HG02981 (cell line): ENCODE data around the gene MALL.
"Not testable (repeated sequence)": the region's sequence is repeated elsewhere in the genome, so short reads cannot be mapped to it uniquely, and the experiment has no call there.

Experiments used
- ATAC-seq: cut with Tn5 transposase; IDR thresholded peaks from one replicate; pipeline ENCODE4 v1.9.1; 2021; ENCODE audit warnings: mild to moderate bottlenecking, moderate library complexity; ENCODE audit not compliant: unreplicated experiment

MALL gene

GRCh38 chr2:110121052-110121334 is 5.4 kb upstream of the MALL start:
- no peak for ATAC-seq

- no peak for ATAC-seq
Measured at GRCh38 chr2:110120171-110121051, 4.8 kb upstream of the MALL start.

DNA sequence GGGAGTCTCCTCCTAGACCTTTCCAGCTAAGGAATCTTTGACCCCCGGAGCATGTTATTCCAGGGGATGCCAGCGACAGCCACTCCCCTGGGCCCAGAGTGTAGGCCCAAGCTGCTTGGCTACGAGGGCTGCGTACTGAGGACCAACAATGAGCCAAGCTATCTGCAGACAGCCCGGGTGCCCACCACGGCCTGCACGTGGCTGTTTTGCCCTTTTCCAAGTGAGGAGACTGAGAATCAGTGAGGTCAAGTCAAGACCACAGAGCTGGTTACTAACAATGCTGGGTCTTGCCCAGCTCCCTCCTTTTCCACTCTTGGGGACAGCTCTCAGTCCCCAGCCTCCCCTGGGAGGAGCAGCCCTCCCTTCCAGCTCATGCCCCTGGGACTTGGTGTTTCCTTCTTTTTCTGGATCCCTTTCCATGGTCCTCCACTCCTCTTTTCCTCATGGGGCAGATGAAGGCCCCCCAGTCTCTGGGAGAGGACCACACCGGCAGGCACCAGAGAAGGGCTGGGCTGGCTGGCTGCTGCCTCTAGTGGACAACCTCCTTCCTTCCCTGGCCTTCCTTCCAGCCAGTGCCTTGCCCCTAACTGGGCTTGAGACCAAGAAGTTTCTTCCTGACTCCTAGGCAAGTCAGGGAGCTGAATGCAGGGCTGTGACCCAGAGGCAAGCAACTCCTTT is 550 bp upstream of the MALL start:
- ATAC-seq, result no peak

GRCh38 chr2:110114831-110115255 is 779 bp downstream of the MALL start:
- ATAC-seq, result no peak

GRCh38 chr2:110113961-110114591 is 1.5 kb downstream of the MALL start:
- no peak for ATAC-seq

DNA sequence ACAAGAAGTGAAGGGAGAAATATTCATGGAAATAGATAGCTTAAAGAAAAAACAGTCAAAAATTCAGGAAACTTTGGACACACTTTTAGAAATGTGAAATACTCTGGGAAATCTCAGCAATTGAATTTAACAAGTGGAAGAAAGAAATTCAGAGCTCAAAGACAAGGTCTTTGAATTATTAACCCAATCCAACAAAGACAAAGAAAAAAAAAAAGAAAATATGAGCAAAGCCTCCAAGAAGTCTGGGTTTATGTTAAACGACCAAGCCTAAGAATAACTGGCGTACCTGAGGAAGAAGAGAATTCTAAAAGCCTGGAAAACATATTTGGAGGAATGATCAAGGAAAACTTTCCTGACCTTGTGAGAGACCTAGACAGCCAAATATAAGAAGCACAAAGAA is 7.3 kb downstream of the MALL start:
- not testable (repeated sequence) for ATAC-seq

DNA sequence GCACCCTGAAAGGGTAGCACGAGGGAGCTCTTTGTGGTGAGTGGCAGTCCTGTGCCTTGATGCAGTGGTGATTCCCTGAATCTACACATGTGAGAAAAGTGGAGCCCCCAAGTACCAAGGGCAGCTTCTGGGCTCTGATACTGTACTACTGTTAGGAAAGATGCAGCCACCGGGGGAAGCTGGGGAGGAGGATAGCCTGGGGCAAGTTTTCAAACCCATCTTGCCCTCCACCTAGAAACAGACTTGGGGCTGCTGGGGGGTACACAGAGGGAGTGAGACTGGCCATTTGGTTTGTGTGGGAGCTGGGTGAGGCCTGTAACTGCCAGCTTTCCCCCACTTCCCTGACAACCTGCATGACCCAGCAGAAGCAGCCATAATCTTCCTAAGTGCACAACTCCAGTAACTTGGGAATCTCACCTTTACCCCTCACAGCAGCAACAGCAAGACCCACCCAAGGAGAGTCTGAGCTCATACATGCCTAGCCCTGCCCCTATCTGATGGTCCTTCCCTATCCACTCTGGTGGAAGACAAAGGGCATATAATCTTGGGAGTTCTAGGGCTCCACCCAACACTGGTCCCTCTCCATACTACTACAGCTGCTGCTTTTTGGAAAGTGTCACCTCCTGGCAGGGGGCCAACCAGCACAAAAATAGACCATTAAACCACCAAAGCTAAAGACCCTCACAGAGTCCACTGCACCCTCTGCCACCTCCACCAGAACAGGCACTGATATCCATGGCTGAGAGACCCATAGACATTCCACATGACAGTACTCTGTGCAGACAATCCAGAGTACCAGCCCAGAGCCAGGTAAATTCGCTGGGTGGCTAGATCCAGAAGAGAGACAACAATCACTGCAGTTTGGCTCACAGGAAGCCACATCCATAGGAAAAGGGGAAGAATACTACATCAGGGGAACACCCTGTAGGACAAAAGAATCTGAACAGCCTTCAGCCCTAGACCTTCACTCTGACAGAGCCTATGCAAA is 8.2 kb downstream of the MALL start:
- no peak for ATAC-seq

- no peak for ATAC-seq
Measured at GRCh38 chr2:110106642-110107041, 9.0 kb downstream of the MALL start.

DNA sequence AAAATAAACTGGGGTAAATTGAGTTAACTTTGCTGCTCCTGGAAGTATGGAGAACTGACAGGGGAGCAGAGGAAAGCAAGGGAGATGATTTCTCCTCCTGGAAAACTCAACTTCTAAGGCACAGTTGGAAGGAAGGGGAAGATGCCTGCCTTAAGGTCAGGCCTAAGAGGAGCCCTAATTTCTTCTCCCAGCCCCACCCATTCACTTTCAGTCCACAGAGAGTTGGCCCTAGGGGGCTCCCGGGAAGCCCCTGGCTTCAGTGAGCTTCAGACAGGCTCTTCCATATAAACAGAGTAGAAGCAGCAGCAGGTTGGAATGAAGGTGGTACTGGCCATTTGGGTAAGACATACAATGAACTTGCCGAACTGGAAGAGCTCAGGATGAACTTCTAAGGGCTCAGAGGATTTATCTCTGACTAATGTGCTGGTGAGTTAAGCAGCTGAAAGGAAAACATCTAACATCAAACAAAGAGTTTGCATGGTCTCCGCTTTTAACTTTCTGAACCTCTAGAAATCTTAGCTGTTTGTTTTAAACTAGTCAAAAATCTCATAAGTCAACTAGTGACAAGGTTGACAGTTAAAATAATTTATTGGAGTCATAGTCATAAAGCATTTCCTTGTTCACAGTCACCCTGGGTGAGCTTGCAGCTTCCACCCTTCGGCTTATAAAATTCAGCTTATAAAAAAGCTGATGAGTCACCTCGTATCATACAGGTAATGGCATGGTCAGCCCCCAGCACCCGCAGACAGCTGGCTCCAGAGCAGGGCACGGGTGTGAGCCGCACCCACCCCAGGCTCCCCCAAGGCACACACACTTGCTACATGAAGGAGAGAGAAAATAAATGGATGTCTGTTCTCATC is 9.8 kb downstream of the MALL start:
- no peak for ATAC-seq

DNA sequence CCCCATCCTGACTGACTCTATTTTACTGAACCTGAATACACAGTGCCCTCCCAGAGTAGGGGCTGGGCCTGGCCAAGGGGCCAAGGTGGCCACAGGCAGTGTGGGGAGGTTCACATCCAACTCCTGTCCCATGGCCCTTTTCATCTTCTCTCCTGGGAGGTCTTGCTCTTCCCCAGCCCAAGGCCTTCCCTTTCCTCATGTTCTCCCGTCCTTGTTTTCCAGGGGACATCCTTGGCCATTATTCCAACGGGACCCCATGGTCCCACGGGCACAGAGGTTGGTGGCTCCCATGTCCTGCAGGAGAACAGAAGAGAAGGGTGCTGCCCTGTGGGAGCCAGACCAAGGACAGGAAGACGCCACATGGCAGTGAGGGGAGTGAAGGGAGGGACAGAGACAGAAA is 10.4 kb downstream of the MALL start:
- no peak for ATAC-seq

GRCh38 chr2:110104025-110104771 is 11.4 kb downstream of the MALL start:
- no peak for ATAC-seq

DNA sequence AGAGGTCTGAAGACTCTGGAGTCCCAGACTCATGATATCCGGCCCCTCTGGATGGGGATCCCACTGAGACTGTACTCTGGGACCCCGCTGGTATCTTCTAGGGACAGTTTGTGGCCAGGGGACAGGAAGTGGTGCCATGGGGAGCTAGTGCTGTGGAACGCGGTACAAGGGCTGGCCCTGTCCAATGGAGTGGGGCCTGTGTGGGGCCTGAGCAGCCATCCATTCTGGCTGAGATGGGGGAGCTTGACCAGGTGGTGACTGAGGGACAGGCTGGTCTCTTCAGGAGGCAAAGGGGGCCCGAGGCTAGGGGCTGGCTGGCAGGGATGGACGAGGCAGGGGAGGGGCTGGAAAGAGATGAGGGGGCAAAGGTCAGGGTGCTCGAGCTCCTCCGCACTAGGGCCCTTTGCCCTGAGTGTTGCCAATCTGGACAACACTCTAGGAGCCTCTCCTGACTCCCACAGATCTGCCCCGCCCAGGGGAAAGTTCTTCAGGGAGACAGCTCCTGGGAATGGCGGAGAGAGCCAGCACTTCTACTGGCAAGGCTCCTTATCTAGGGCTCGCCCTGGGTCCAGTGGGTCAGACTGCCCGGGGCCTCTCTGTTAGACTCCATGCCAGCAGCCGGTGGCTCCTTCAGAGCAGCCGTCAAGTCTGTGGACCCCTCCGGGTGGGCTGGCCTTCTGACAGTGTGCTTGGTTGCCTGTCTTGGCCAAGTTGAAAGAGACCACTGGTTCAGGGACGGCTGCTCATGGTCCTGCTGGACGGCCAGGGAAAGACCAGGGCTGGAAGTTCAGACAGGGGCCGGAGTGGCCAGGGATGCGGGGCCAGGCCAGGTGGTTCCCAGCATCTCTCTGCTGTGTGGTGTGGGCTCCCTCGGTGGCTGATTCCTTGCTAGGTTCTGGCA is 12.3 kb downstream of the MALL start:
- ATAC-seq, result no peak

DNA sequence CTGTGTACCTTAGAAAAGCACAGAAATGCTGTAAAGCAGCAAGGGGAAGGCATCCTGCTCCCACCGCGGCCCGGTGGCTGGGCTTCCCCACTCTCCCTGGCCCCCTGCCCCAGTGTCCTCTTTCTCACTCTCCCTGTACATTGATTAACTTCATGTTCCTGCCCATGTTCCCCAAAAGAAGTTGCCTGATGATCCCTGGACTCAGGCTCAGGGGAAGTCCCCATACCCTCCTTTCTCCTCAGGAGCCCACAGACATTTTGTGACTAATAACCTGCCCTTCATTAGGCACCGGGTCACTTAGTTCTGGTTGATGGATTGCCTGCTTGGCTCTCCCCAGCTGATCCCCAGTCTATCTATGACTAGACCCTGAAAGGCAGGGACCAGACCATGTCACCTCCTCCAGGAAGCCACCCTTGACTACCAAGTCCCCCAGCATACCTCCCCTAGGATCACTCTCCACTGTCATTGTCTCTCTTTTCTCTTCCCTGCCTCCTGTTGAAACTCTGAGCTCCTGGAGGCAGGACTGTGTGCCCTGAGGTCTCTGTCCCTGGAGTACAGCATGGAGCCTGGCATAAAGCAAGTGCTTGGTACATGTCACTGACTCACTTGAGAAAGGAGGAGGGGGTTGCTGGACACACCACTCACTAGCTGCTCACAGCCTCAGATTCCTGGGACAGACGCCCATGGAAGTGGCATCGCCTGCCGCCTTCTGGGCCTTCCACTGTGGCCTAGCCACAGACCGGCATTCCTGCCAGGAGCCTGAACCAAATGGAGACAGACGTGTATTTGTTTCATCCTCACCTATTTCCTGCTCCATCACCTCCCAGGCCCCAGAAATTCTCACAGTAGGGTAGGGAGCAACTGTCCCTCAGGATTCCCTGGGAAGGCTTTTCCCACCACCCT is 13.5 kb downstream of the MALL start:
- no peak for ATAC-seq

- no peak for ATAC-seq
Measured at GRCh38 chr2:110101280-110101844, 14.3 kb downstream of the MALL start.

DNA sequence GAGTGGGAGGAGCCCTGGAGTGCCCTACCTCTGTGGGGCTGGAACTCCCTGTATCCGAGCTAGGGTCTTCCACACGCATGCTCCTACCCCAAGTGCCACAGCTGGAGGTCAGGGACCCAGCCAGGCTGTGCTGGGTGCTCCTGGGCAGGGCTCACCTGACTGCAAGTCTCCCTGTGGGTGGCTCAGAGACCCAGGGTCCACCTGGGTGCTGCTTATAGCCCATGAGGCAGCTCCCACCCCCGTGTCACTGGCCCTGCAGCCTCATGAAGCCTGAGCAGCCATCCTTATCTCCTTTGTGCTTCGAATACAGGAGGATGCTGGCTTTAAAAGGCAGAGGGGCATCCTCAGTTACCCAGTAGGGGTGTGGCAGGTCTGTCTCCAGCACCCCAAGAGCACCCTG is 14.7 kb downstream of the MALL start:
- not testable (repeated sequence) for ATAC-seq

DNA sequence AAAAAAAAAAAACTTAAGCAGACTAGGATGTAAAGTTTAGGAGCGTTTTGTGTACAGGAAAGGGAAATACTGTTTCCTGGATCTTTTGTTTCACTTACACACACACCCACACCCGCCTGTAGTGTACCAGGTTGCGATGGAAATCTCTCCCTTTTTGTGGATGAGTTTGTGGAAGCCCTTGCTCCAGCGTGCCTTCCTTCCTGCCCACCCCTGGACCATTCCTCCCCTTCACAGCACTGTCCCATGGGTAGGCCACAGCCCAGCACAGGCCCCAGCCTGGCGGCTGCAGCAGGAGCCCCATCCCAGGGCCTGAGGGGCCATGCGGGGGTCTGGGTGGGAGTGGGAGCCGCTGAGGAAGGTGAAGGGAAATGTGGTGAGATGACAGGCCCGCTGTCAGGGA is 15.1 kb downstream of the MALL start:
- no peak for ATAC-seq
